Activated CD4-positive, alpha-beta T cell treated with anti-CD3 and anti-CD28 coated beads, Interleukin-2, Interleukin-4, amounts not matched to agents 100 ng/mL and 50 ng/mL, durations not matched to agents 16 hours and 8 hours (primary cell): ENCODE measurements around the gene MLN.

ENCODE experiments used
- DNase-seq: peaks from one replicate; pipeline ENCODE4 v3.0.0-alpha.2; 2020; ENCODE audit warnings: low spot score

MLN gene

DNA sequence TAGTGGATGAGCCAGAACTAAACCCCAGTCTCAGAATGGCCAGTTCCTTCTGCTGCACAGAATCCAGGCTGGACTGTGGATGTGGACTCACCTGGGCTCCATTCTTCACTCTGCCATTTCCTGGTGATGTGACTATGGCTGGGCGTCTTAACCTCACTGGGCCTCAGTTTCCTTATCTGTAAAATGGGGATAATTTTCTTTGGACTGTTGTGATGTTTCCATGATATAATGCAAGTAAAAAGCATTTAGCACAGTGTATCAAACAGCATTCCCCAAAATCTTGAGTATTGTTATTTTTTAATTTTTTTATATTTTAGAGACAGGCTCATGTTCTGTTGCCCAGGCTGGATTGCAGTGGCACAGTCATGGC, 51.2 kb downstream of the MLN start:
- no peak for DNase-seq

DNA sequence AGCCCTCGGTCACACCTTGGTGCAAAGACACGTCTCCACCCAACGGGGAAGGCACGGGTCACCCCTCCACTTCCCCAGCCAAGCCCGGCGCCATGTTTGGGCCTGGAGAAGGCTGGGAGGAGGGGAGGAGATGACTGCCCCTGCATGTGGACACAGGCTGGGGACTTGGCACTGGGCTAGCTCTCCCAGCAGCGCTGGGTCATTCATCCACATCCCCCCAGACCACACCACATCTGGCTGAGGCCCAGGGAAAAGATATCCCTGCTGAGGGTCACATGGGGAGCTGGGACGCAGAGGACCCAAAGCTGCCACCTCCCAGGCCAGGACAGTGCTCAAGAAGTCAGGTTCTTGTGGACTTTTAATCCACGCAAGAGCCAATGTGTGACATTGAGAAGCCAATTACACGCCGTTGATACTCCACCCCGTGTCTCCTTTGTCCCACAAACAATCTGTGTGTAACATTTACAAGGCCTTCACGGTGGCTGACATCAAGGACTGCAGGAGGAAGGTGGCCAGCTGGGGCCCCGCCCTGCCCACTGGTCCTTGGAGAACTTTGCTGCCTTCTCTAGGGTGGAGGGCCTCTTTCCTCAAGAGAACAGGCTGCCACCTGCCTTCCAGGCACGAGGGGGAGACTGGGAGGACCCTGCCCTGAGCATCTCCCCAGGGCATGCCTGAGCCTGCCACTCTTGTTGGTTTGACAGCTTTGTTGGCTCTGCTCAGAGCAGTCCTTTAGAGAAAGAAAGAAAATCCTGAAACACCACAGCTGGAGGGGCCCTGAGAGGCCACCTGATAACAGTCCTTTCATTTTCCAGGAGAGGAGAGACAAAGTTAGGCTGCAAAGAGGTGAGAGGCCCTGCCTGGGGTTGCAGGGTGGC, 51.8 kb downstream of the MLN start:
- DNase-seq, result no peak

DNA sequence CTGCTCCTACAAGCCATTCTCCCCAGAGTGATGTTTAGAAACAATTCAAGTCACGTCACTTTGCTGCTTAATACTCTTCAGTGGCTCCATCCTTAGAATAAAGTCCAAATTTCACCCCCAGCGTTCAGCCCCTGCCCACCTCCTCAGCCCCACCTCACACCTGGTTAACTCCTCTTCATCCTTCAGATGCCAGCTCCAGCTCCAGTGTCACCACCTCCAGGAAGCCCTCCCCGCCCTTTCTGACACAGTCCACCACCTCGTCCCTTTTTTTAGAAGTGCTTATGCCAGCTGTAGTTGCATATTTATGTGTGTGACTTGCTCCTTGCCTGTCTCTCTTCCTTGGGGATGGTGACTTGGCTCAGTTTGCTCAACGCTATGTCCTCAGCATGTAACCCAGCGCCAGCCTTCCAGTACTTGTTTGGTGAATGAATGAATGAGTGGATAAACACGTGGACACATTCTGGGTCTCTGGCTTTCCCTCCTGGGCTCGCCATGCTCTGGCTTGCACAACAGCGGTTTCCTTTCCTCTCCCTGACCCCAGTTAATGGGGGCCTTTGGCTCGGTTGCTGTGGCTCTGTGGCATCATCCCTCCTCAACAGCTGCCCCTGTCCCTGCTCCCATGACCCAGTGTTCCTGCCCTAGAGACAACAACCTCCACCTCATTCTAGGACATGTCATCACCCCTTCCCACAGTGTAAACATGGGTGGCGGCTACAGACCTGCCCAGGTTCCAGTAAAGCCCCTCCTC, 53.4 kb downstream of the MLN start:
- no peak for DNase-seq

DNA sequence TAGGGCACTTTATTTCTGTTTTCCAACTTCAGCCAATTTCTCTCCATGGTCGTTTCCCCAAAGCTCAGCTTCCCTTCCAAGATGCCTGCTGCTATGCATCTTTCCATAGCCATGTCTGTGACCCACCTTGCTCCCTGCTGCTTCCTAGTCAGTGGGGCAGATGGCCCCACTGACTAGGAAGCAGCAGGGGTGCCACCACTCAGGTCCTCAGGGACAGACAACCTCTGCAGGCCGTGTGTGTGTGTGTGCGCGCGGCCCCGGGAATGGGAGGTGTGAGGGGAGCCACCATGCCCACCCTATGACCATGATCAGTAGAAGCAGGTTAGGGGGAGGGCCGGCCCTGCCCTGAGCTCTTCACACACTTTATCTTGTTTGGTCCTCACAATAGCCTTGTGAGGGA, 54.4 kb downstream of the MLN start:
- DNase-seq, result no peak

- DNase-seq, result no peak
Measured at GRCh38 chr6:33748841-33749240, 55.0 kb downstream of the MLN start.

- DNase-seq, result no peak
Measured at GRCh38 chr6:33747823-33748222, 56.0 kb downstream of the MLN start.

- no peak for DNase-seq
Measured at GRCh38 chr6:33746651-33747100, 57.1 kb downstream of the MLN start, which contains the start of gene IP6K3. Gene IP6K3, minus strand, starts transcription at chr6:33746905. Its CDS starts 11,429 bp downstream, at chr6:33735476.

- DNase-seq, result no peak
Measured at GRCh38 chr6:33746036-33746600, 57.7 kb downstream of the MLN start.

GRCh38 chr6:33745548-33745947, 58.3 kb downstream of the MLN start:
- no peak for DNase-seq

GRCh38 chr6:33744895-33745546, 58.8 kb downstream of the MLN start:
- no peak for DNase-seq
